Prostate gland (tissue), 2 donors: ENCODE measurements around the gene BSPRY.

Experiments
- POLR2A ChIP-seq: fragments of 450-650 bp; IDR thresholded peaks from one replicate; pipeline ENCODE4 v1.6.1; 2016; ENCODE audit warnings: antibody characterized with exemption, mild to moderate bottlenecking
- TF ChIP-seq, protein P1 (sequence below), 4 experiments: fragments of 200-600 bp in 2 of 4; fragments of 450-650 bp in 2 of 4; sonication (generic) in 2 of 4; IDR thresholded peaks; 1 replicate in 3 of 4; 2 replicates in 1 of 4; pipeline ENCODE4 v1.5.1; 2016 to 2019; ENCODE audit warnings: antibody characterized with exemption in 4 of 4, mild to moderate bottlenecking in 2 of 4, moderate library complexity in 2 of 4

DNA sequence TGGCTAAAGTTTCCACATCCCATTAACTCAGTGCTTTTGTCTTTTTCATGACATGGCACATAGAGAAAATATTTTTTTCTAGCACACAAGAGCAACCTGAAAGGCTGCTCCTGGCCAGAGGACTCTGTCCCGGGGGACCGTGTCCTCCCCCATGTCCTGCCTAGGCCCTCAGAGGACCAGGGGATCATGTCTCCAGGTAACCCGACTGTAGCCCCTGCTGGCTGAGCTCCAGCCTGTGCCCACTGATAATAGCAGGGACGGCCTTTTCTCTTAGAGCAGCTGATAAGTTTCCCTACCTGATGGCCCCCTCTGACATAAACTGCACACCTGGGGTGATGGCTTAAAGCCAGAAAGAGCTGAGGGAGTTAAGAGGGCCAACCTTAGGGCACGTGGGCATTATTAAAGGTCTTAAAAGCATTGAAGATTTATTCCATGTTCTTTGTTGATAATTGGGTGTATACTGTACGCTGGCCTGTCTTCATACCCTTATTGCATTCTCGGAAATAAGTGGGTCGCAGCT, 21.5 kb downstream of the BSPRY start:
- no peak for TF ChIP-seq POLR2A
- TF ChIP-seq, protein P1, sequence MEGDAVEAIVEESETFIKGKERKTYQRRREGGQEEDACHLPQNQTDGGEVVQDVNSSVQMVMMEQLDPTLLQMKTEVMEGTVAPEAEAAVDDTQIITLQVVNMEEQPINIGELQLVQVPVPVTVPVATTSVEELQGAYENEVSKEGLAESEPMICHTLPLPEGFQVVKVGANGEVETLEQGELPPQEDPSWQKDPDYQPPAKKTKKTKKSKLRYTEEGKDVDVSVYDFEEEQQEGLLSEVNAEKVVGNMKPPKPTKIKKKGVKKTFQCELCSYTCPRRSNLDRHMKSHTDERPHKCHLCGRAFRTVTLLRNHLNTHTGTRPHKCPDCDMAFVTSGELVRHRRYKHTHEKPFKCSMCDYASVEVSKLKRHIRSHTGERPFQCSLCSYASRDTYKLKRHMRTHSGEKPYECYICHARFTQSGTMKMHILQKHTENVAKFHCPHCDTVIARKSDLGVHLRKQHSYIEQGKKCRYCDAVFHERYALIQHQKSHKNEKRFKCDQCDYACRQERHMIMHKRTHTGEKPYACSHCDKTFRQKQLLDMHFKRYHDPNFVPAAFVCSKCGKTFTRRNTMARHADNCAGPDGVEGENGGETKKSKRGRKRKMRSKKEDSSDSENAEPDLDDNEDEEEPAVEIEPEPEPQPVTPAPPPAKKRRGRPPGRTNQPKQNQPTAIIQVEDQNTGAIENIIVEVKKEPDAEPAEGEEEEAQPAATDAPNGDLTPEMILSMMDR (IDR thresholded peaks at IDR 0.05): no peak
